ENCODE data around the gene ZNF45. TPM values are rescaled to one million over a fixed set of nuclear protein-coding genes. Genes with fewer than 3 reads are reported as not detected.

ZNF45 gene
- 4.7 and 9.4 TPM in 2 replicates for total RNA-seq

DNA sequence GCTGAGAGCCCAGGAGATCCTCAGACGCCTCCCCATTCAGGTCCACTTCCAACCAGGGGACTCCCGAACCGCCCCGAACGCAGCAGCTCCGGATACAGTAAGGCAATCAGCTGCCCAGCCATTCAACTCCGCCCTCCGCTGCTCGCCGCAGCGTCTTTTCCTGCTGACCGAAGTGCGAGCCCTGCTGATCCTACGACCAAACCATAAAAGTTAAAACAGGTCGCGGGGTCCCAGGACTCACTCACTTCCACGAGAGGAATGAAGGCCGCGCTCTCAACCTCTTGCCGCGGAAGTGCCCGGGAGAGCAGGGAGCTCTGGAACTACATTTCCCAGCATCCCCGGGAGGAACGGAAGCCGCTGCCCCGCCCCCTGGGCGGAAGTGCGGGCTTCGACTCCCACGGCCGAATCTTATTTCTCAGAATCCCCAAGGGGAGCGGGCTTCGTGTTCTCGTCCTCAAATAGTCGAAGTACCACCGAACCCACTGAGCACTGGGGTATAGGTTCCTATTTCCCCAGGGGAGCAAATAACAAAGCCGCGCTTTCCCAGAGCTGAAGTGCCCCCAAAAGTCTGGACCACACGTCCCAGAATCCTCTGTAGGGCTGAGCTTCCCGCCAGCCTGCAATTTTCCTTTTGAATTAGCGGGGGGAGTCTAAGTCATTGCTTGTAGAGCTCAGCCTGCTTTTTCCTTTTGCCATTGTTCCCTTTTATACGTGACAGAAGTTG lies at the start of gene ZNF45:
ZNF45 (minus strand) TSS at position 298 of the 724 bp plus-strand sequence. CDS start 13,097 bp downstream, outside the sequence.

GRCh38 chr19:43983912-43984686 lies 49.0 kb upstream of the ZNF45 start, which contains the start of gene ZNF155:
Gene ZNF155, plus strand, starts transcription at chr19:43984188. Its CDS starts 4,356 bp downstream, at chr19:43988544.

DNA sequence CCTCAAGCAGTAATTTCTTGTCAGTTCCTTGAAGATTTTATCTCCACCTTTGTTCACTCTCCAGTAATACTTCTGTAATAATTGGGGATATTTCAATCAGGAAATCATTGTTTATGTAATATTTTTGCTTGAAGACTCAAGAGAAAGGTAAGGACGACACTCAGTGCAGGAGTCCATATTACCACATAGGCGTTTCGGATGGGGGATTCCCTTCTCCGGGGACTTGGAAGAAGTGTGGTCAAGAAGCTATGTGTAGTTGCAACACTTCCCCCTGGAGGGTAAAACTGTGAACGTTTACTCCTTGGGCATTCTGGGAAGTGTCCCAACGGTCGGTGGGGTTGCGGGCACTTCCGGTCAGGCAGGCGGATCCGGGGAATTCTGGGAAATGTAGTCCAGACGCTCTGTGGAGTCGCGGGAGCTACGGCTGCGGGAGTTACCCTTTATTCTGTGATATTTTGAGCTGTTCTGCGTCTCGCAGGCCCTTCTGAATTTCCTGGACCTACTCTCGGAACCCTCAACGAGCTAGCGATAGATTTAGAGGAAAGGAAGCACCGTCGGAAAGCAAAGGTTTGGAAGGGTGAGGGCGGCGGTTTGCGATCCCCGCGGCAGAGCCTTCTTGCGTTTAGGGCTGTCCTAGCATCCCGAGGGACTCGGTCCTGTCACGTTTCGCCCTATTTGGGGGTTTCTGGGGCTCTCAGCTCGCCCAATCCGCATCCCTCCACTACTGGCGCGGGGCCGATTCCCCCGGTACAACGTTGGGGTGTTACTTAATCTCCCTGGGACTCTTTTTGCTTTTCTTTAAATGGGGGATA lies 16.0 kb upstream of the ZNF45 start, which contains the start of gene ZNF221:
ZNF221 (plus strand) TSS at position 395 of the 812 bp plus-strand sequence. CDS start 11,499 bp downstream, outside the sequence.

GRCh38 chr19:43883864-43884263 lies 51.2 kb downstream of the ZNF45 start, which contains the start of gene ZNF404:
Gene ZNF404, minus strand, starts transcription at chr19:43883964.

Other genes with a start within 250 kb of the ZNF45 start
- not detected in 2 replicates for gene IRGC, start 219.2 kb downstream of the ZNF45 start, total RNA-seq
- 12.5 and 19.8 TPM in 2 replicates for gene SMG9, start 180.3 kb downstream of the ZNF45 start, total RNA-seq
- gene KCNN4, start 154.3 kb downstream of the ZNF45 start, total RNA-seq, result not detected in 2 replicates
- 3.2 TPM in 1 of 2 replicates, not detected in the other for gene LYPD5, start 132.8 kb downstream of the ZNF45 start, total RNA-seq
- 4.7 and 6.3 TPM in 2 replicates for gene ZNF283, start 108.0 kb downstream of the ZNF45 start, total RNA-seq
- gene ZNF404, start 51.3 kb downstream of the ZNF45 start, total RNA-seq, result 2.7 and 6.0 TPM in 2 replicates
- gene ZNF221, start 15.9 kb upstream of the ZNF45 start, total RNA-seq, result 2.7 and 7.5 TPM in 2 replicates
- gene ZNF155, start 48.9 kb upstream of the ZNF45 start, total RNA-seq, result 3.2 and 5.3 TPM in 2 replicates
- gene ZNF230, start 67.7 kb upstream of the ZNF45 start, total RNA-seq, result 1.5 and 2.5 TPM in 2 replicates
- gene ZNF222, start 90.1 kb upstream of the ZNF45 start, total RNA-seq, result 3.4 and 3.6 TPM in 2 replicates
- 3.1 and 3.9 TPM in 2 replicates for gene ZNF223, start 116.8 kb upstream of the ZNF45 start, total RNA-seq
- gene ZNF284, start 136.9 kb upstream of the ZNF45 start, total RNA-seq, result 2.4 and 4.0 TPM in 2 replicates
- 7.0 and 32.3 TPM in 2 replicates for gene ZNF224, start 159.1 kb upstream of the ZNF45 start, total RNA-seq
- gene ZNF225, start 178.1 kb upstream of the ZNF45 start, total RNA-seq, result 3.4 and 6.3 TPM in 2 replicates
- 4.2 and 5.3 TPM in 2 replicates for gene ZNF234, start 206.3 kb upstream of the ZNF45 start, total RNA-seq
- gene ZNF226, start 229.8 kb upstream of the ZNF45 start, total RNA-seq, result 23.7 and 23.8 TPM in 2 replicates

Data from cardiac atrium fibroblast (primary cell).